GM12878 (cell line): ENCODE measurements around the gene VRK3. TPM values are rescaled to one million over a fixed set of nuclear protein-coding genes. Genes with fewer than 3 reads are reported as not detected.

Source experiments
- BHLHE40 ChIP-seq, 2 experiments: fragments of 450-650 bp in 1 of 2; IDR thresholded peaks; 2 replicates each; pipeline ENCODE4 v1.6.1; 2011 to 2017; ENCODE audit warnings: low read depth in 2 of 2, borderline replicate concordance in 1 of 2, improper control_type of control experiment in 1 of 2, low read length in 1 of 2, mild to moderate bottlenecking in 1 of 2
- DPF2 ChIP-seq: fragments of 450-650 bp; IDR thresholded peaks from 2 replicates; pipeline ENCODE4 v1.6.1; 2017; ENCODE audit warnings: mild to moderate bottlenecking
- ETV6 ChIP-seq, 2 experiments: fragments of 450-650 bp in 1 of 2; IDR thresholded peaks in 1 of 2; conservative IDR thresholded peaks in 1 of 2; 2 replicates each; pipeline ENCODE4 v1.6.1; 2014; ENCODE audit warnings: antibody characterized with exemption in 1 of 2, borderline replicate concordance in 1 of 2, low read depth in 1 of 2, mild to moderate bottlenecking in 1 of 2, moderate library complexity in 1 of 2
- RFX5 ChIP-seq: IDR thresholded peaks from 2 replicates; pipeline ENCODE4 v1.6.1; 2011; ENCODE audit warnings: low read depth, low read length, improper control_type of control experiment
- RUNX3 ChIP-seq: IDR thresholded peaks from 2 replicates; pipeline ENCODE4 v1.6.1; 2012; ENCODE audit warnings: low read length, inconsistent platforms
- YBX1 ChIP-seq: fragments of 450-650 bp; IDR thresholded peaks from 2 replicates; pipeline ENCODE4 v1.6.1; 2016; ENCODE audit warnings: antibody characterized with exemption
- ZNF274 ChIP-seq: IDR thresholded peaks from one replicate; pipeline ENCODE4 v1.8.0; 2011; ENCODE audit not compliant: insufficient read length, insufficient read depth
- polyA plus RNA-seq, 11 experiments: library from polyadenylated mRNA; depleted of rRNA in 4 of 11; unstranded in 6 of 11; stranded (reverse) in 5 of 11; fragments of >200 nt; fragmentation: Nextera tagmentation in 4 of 11; fragmentation: Illumina TruSeq in 1 of 11; extraction: Ambion mirVana in 4 of 11; extraction: Trizol in 1 of 11; gene quantifications; 1 replicate in 1 of 11; 2 replicates in 10 of 11; pipeline versions ENCODE4 v1.2.1 to v1.2.3, GENCODE V29; 2011 to 2016; ENCODE audit warnings: inconsistent platforms in 2 of 11, missing spikeins in 2 of 11, low read depth in 1 of 11
- total RNA-seq, 4 experiments: library from RNA; depleted of rRNA in 3 of 4; stranded (reverse); fragments of >200 nt in 3 of 4; fragmentation: Illumina TruSeq in 1 of 4; extraction: Trizol in 1 of 4; gene quantifications; 2 replicates each; pipeline versions ENCODE4 v1.2.1 to v1.2.3, GENCODE V29; 2013 to 2021
- TF ChIP-seq, protein P1 (sequence below): IDR thresholded peaks from 2 replicates; pipeline ENCODE4 v1.6.1; 2012; ENCODE audit warnings: low read depth, low read length, improper control_type of control experiment
- TF ChIP-seq, protein P2 (sequence below): fragments of 450-650 bp; IDR thresholded peaks from 2 replicates; pipeline ENCODE4 v1.6.1; 2017; ENCODE audit warnings: mild to moderate bottlenecking
- TF ChIP-seq, protein P3 (sequence below): IDR thresholded peaks from 2 replicates; pipeline ENCODE4 v1.6.1; 2012; ENCODE audit warnings: improper control_type of control experiment, low read depth, low read length; ENCODE audit not compliant: insufficient replicate concordance
- TF ChIP-seq, protein P4 (sequence below): IDR thresholded peaks from 2 replicates; pipeline ENCODE4 v1.6.1; 2011; ENCODE audit warnings: mild to moderate bottlenecking, low read depth, low read length, moderate library complexity; ENCODE audit not compliant: insufficient replicate concordance
- TF ChIP-seq, protein P5 (sequence below): fragments of 450-650 bp; IDR thresholded peaks from 2 replicates; pipeline ENCODE4 v1.6.1; 2016; ENCODE audit warnings: mild to moderate bottlenecking, moderate library complexity, borderline replicate concordance

Gene VRK3
- total and polyA plus RNA-seq, 10 of the 15 experiments (the other 5 are each of a cell fraction or from before 2014, with no cell fraction given), result 17.3 to 61.9 (median 35.5) TPM

DNA sequence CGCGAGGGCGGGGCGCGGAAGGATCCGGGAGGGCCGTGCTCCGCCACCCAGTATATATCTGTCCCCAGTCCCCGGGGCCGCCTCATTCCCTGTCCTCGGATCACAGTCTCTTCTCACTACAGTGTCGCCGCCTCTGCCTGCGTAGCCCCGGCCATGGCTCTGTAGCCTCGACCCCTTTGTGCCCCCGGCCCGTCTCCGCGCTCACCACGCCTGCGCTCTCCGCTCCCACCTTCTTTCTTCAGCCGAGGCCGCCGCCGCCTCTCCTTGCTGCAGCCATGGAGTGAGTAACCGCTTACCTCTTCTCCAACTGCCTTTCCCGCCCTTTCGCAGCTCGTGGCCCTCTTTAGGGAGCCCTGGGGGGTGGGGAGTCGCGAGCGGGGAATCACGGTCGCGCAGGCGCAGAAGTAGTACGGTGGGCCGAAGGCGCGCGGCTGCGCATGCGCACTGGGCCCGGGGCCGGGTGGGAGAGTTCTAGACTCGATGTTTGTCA is 96.0 kb downstream of the VRK3 start, which contains the start of the genes ATF5 and NUP62 (continued):
- TF ChIP-seq, protein P1, sequence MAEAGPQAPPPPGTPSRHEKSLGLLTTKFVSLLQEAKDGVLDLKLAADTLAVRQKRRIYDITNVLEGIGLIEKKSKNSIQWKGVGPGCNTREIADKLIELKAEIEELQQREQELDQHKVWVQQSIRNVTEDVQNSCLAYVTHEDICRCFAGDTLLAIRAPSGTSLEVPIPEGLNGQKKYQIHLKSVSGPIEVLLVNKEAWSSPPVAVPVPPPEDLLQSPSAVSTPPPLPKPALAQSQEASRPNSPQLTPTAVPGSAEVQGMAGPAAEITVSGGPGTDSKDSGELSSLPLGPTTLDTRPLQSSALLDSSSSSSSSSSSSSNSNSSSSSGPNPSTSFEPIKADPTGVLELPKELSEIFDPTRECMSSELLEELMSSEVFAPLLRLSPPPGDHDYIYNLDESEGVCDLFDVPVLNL, result no peak
- peak in 1 of 2 experiments; percentile 43; a peak in 1 of 4 replicates for TF ChIP-seq BHLHE40 (IDR thresholded peaks at IDR 0.05; ENCODE audit: borderline replicate concordance in 1 of 2, low read depth in 2 of 2, low read length in 1 of 2)
- no peak for TF ChIP-seq YBX1
- TF ChIP-seq DPF2, result peak; percentile 46; the same call in 1 of the 2 replicates
- no peak for TF ChIP-seq ZNF274
- TF ChIP-seq, protein P2, sequence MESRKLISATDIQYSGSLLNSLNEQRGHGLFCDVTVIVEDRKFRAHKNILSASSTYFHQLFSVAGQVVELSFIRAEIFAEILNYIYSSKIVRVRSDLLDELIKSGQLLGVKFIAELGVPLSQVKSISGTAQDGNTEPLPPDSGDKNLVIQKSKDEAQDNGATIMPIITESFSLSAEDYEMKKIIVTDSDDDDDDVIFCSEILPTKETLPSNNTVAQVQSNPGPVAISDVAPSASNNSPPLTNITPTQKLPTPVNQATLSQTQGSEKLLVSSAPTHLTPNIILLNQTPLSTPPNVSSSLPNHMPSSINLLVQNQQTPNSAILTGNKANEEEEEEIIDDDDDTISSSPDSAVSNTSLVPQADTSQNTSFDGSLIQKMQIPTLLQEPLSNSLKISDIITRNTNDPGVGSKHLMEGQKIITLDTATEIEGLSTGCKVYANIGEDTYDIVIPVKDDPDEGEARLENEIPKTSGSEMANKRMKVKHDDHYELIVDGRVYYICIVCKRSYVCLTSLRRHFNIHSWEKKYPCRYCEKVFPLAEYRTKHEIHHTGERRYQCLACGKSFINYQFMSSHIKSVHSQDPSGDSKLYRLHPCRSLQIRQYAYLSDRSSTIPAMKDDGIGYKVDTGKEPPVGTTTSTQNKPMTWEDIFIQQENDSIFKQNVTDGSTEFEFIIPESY, result no peak
- peak; percentile 7; the same call in 1 of the 2 replicates for TF ChIP-seq RUNX3
- TF ChIP-seq, protein P3, sequence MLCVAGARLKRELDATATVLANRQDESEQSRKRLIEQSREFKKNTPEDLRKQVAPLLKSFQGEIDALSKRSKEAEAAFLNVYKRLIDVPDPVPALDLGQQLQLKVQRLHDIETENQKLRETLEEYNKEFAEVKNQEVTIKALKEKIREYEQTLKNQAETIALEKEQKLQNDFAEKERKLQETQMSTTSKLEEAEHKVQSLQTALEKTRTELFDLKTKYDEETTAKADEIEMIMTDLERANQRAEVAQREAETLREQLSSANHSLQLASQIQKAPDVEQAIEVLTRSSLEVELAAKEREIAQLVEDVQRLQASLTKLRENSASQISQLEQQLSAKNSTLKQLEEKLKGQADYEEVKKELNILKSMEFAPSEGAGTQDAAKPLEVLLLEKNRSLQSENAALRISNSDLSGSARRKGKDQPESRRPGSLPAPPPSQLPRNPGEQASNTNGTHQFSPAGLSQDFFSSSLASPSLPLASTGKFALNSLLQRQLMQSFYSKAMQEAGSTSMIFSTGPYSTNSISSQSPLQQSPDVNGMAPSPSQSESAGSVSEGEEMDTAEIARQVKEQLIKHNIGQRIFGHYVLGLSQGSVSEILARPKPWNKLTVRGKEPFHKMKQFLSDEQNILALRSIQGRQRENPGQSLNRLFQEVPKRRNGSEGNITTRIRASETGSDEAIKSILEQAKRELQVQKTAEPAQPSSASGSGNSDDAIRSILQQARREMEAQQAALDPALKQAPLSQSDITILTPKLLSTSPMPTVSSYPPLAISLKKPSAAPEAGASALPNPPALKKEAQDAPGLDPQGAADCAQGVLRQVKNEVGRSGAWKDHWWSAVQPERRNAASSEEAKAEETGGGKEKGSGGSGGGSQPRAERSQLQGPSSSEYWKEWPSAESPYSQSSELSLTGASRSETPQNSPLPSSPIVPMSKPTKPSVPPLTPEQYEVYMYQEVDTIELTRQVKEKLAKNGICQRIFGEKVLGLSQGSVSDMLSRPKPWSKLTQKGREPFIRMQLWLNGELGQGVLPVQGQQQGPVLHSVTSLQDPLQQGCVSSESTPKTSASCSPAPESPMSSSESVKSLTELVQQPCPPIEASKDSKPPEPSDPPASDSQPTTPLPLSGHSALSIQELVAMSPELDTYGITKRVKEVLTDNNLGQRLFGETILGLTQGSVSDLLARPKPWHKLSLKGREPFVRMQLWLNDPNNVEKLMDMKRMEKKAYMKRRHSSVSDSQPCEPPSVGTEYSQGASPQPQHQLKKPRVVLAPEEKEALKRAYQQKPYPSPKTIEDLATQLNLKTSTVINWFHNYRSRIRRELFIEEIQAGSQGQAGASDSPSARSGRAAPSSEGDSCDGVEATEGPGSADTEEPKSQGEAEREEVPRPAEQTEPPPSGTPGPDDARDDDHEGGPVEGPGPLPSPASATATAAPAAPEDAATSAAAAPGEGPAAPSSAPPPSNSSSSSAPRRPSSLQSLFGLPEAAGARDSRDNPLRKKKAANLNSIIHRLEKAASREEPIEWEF, result no peak
- peak in 1 of 2 experiments; percentile 21; a peak in 1 of 4 replicates for TF ChIP-seq ETV6 (conservative IDR thresholded peaks at IDR 0.05 in 1 of 2, IDR thresholded peaks at IDR 0.05 in 1 of 2; ENCODE audit: borderline replicate concordance in 1 of 2, low read depth in 1 of 2)
- TF ChIP-seq, protein P4, sequence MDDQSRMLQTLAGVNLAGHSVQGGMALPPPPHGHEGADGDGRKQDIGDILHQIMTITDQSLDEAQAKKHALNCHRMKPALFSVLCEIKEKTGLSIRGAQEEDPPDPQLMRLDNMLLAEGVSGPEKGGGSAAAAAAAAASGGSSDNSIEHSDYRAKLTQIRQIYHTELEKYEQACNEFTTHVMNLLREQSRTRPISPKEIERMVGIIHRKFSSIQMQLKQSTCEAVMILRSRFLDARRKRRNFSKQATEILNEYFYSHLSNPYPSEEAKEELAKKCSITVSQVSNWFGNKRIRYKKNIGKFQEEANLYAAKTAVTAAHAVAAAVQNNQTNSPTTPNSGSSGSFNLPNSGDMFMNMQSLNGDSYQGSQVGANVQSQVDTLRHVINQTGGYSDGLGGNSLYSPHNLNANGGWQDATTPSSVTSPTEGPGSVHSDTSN, result peak; percentile 72
- no peak for TF ChIP-seq RFX5
- TF ChIP-seq, protein P5, sequence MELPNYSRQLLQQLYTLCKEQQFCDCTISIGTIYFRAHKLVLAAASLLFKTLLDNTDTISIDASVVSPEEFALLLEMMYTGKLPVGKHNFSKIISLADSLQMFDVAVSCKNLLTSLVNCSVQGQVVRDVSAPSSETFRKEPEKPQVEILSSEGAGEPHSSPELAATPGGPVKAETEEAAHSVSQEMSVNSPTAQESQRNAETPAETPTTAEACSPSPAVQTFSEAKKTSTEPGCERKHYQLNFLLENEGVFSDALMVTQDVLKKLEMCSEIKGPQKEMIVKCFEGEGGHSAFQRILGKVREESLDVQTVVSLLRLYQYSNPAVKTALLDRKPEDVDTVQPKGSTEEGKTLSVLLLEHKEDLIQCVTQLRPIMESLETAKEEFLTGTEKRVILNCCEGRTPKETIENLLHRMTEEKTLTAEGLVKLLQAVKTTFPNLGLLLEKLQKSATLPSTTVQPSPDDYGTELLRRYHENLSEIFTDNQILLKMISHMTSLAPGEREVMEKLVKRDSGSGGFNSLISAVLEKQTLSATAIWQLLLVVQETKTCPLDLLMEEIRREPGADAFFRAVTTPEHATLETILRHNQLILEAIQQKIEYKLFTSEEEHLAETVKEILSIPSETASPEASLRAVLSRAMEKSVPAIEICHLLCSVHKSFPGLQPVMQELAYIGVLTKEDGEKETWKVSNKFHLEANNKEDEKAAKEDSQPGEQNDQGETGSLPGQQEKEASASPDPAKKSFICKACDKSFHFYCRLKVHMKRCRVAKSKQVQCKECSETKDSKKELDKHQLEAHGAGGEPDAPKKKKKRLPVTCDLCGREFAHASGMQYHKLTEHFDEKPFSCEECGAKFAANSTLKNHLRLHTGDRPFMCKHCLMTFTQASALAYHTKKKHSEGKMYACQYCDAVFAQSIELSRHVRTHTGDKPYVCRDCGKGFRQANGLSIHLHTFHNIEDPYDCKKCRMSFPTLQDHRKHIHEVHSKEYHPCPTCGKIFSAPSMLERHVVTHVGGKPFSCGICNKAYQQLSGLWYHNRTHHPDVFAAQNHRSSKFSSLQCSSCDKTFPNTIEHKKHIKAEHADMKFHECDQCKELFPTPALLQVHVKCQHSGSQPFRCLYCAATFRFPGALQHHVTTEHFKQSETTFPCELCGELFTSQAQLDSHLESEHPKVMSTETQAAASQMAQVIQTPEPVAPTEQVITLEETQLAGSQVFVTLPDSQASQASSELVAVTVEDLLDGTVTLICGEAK, result no peak
